Stomach (tissue), 4 donors: ENCODE data around the gene WIPI1.

Experiments
- CTCF ChIP-seq, 7 experiments: fragments of 450-650 bp in 4 of 7; fragments of 200-600 bp in 3 of 7; sonication (generic) in 3 of 7; IDR thresholded peaks; one replicate each; pipeline ENCODE4 v1.5.1; 2016 to 2019; ENCODE audit warnings: antibody characterized with exemption in 7 of 7, control low read depth in 2 of 7, mild to moderate bottlenecking in 1 of 7
- POLR2A ChIP-seq, 4 donors: fragments of 450-650 bp; IDR thresholded peaks; one replicate each; pipeline ENCODE4 v1.6.1; 2016; ENCODE audit warnings: antibody characterized with exemption in 4 of 4, control low read depth in 2 of 4, mild to moderate bottlenecking in 1 of 4, moderate library complexity in 1 of 4
- POLR2AphosphoS5 ChIP-seq, 3 donors: sonication (generic); formaldehyde crosslinking; IDR thresholded peaks; one replicate each; pipeline ENCODE4 v1.6.1; 2016; ENCODE audit warnings: antibody characterized with exemption in 3 of 3

GRCh38 chr17:68385490-68386215 is 71.6 kb downstream of the WIPI1 start:
- TF ChIP-seq CTCF (IDR thresholded peaks at IDR 0.05), result no peak
- no peak for TF ChIP-seq POLR2A (IDR thresholded peaks at IDR 0.05)
- no peak for TF ChIP-seq POLR2AphosphoS5 (IDR thresholded peaks at IDR 0.05)
